Measurements from ENCODE around the gene TESMIN.

DNA sequence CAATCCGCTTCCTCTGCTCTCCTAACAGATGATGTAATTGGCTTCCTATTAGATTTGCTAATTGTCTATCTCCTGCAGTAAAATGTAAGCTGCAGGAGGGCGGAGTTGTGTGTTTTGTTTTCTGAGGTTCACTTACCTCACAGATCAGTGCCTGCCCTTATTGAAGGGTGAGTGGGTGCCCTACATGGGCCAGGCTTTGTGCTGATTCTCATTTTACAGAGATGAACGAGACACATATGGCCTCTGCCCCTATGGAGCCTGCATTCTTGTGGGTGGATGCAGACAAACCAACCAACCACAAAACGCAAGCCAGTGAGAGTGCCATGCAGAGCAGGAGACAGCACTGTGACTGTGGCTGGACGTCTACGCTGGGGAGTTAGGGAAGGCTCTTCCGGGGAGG is 9.9 kb downstream of the TESMIN start:
- TF ChIP-seq POLR2A (IDR thresholded peaks at IDR 0.05; ENCODE audit: low read depth, low read length) (no peak), POLR2AphosphoS5 (IDR thresholded peaks at IDR 0.05; ENCODE audit: low read depth, low read length) (no peak), TAF1 (IDR thresholded peaks at IDR 0.05; ENCODE audit: low read depth, low read length) (no peak)
